Endothelial cell of umbilical vein (primary cell): ENCODE data around the gene LAMTOR5. TPM values are rescaled to one million over a fixed set of nuclear protein-coding genes. Genes with fewer than 3 reads are reported as not detected.

Experiments used
- BruUV-seq: library from RNA; stranded (reverse); fragments of 400-500 nt; replicated peaks from 2 replicates; lab custom pipeline; 2021; lab: Mats Ljungman, UMichigan
- CTCF ChIA-PET: fragments of 300-600, 350-600 bp; sonication (Branson Sonifier 250); formaldehyde crosslinking; loops from one replicate; lab custom pipeline; 2021; ENCODE audit warnings: antibody characterized with exemption, inconsistent platforms; lab: Charles Lee
- POLR2A ChIA-PET: fragments of 300-600, 350-600 bp; sonication (Branson Sonifier 250); formaldehyde crosslinking; loops from one replicate; lab custom pipeline; 2021; ENCODE audit warnings: antibody characterized with exemption, inconsistent platforms; lab: Charles Lee
- DNase-seq: peaks from one replicate; pipeline ENCODE4 v3.0.0-alpha.2; 2011; ENCODE audit warnings: low read depth, low spot score
- FAIRE-seq: peaks from 2 replicates; lab custom pipeline; 2011; peaks lifted over from hg19 to GRCh38; lab: Jason Lieb, UNC
- H2AFZ ChIP-seq: 2 replicates; pipeline ENCODE4 v1.6.0; 2012; ENCODE audit warnings: low read depth, low read length, control low read depth, inconsistent platforms
- H3K27ac ChIP-seq: 2 replicates; pipeline ENCODE4 v1.5.1; 2011; ENCODE audit warnings: low read depth, mild to moderate bottlenecking, control low read depth, low read length, moderate library complexity; ENCODE audit not compliant: insufficient read depth
- H3K27me3 ChIP-seq, 2 experiments: 2 replicates each; pipeline versions ENCODE4 v1.6.0 to v1.6.1; 2011; ENCODE audit warnings: low read length in 2 of 2, mixed read lengths in 1 of 2; ENCODE audit not compliant: control insufficient read depth in 2 of 2, insufficient read depth in 2 of 2
- H3K36me3 ChIP-seq, 2 experiments: 2 replicates in 1 of 2; 3 replicates in 1 of 2; pipeline ENCODE4 v1.5.1; 2011; ENCODE audit warnings: low read length in 2 of 2, mild to moderate bottlenecking in 1 of 2, moderate library complexity in 1 of 2; ENCODE audit not compliant: control insufficient read depth in 2 of 2, insufficient read depth in 2 of 2; ENCODE audit errors: extremely low read depth in 1 of 2
- H3K4me1 ChIP-seq: 3 replicates; pipeline ENCODE4 v1.5.1; 2011; ENCODE audit warnings: mild to moderate bottlenecking, low read length; ENCODE audit not compliant: control insufficient read depth, insufficient read depth; ENCODE audit errors: extremely low read depth
- H3K4me2 ChIP-seq: 2 replicates; pipeline ENCODE4 v1.6.1; 2011; ENCODE audit warnings: low read length, control low read depth, mixed read lengths; ENCODE audit not compliant: insufficient read depth
- H3K4me3 ChIP-seq, 3 experiments: fragments of 200-600 bp in 1 of 3; sonication (generic), shearing (Covaris generic) in 1 of 3; replicated peaks in 1 of 3; 2 replicates each; pipeline ENCODE4 v1.5.1; 2011 to 2016; ENCODE audit warnings: control low read depth in 3 of 3, low read length in 3 of 3, mild to moderate bottlenecking in 2 of 3, inconsistent platforms in 1 of 3, low read depth in 1 of 3, moderate library complexity in 1 of 3; ENCODE audit not compliant: insufficient read depth in 1 of 3
- H3K79me2 ChIP-seq: 2 replicates; pipeline ENCODE4 v1.6.0; 2012; ENCODE audit warnings: low read length, inconsistent platforms; ENCODE audit not compliant: control insufficient read depth, insufficient read depth
- H3K9ac ChIP-seq: replicated peaks from 2 replicates; pipeline ENCODE3; 2011; ENCODE audit warnings: low read length, control low read depth; ENCODE audit not compliant: insufficient read depth; ENCODE audit errors: extremely low read depth
- H3K9me1 ChIP-seq: replicated peaks from 3 replicates; pipeline ENCODE4 v1.6.0; 2011; ENCODE audit warnings: mild to moderate bottlenecking, low read length; ENCODE audit not compliant: control insufficient read depth, insufficient read depth; ENCODE audit errors: extremely low read depth
- H3K9me3 ChIP-seq: replicated peaks from 2 replicates; pipeline ENCODE4 v1.5.1; 2012; ENCODE audit warnings: low read length, inconsistent platforms; ENCODE audit not compliant: control insufficient read depth, insufficient read depth
- H4K20me1 ChIP-seq: replicated peaks from 2 replicates; pipeline ENCODE3; 2011; ENCODE audit warnings: mild to moderate bottlenecking, low read length; ENCODE audit not compliant: control insufficient read depth, insufficient read depth; ENCODE audit errors: extremely low read depth
- CTCF ChIP-seq, 2 donors: IDR thresholded peaks; 1 replicate in 1 of 2; 2 replicates in 1 of 2; pipeline ENCODE4 v1.5.1; 2011; ENCODE audit warnings: low read length in 2 of 2, mild to moderate bottlenecking in 2 of 2, moderate library complexity in 2 of 2, control low read depth in 1 of 2, inconsistent platforms in 1 of 2, low read depth in 1 of 2; ENCODE audit not compliant: insufficient read depth in 1 of 2; ENCODE audit errors: extremely low read depth in 1 of 2
- EZH2 ChIP-seq: IDR thresholded peaks from 2 replicates; pipeline ENCODE4 v1.6.1; 2012; ENCODE audit warnings: borderline replicate concordance, low read depth, mild to moderate bottlenecking, moderate library complexity, low read length, inconsistent platforms; ENCODE audit not compliant: severe bottlenecking
- FOS ChIP-seq: IDR thresholded peaks from 2 replicates; pipeline ENCODE4 v1.6.1; 2011; ENCODE audit warnings: mild to moderate bottlenecking, low read length, moderate library complexity, borderline replicate concordance; ENCODE audit not compliant: insufficient read depth
- GATA2 ChIP-seq: IDR thresholded peaks from 2 replicates; pipeline ENCODE4 v1.7.0; 2011; ENCODE audit warnings: low read depth, mild to moderate bottlenecking, moderate library complexity, mixed read lengths, low read length; ENCODE audit not compliant: insufficient read length, insufficient read depth
- JUN ChIP-seq: IDR thresholded peaks from 2 replicates; pipeline ENCODE4 v1.6.1; 2011; ENCODE audit warnings: borderline replicate concordance, low read depth; ENCODE audit not compliant: insufficient read length, insufficient read depth
- MAX ChIP-seq: IDR thresholded peaks from 2 replicates; pipeline ENCODE4 v1.6.1; 2011; ENCODE audit not compliant: insufficient read depth, insufficient read length
- MYC ChIP-seq: IDR thresholded peaks from one replicate; pipeline ENCODE4 v1.6.1; 2011; ENCODE audit warnings: mild to moderate bottlenecking, low read depth, low read length
- POLR2A ChIP-seq: IDR thresholded peaks from 2 replicates; pipeline ENCODE4 v1.6.1; 2012; ENCODE audit warnings: low read depth, mild to moderate bottlenecking, control low read depth, low read length
- POLR2AphosphoS5 ChIP-seq: IDR thresholded peaks from 2 replicates; pipeline ENCODE4 v1.6.1; 2012; ENCODE audit warnings: low read depth, mild to moderate bottlenecking, control low read depth, low read length, moderate library complexity; ENCODE audit not compliant: insufficient read depth
- dilution Hi-C: fragments of 300-500 bp; cut with MboI; formaldehyde crosslinking; loops from one replicate; pipeline ENCODE4 v1.15.0; 2019; ENCODE audit warnings: low sequenced_read_pairs; ENCODE audit not compliant: extremely low pct_ligation_motif_present
- intact Hi-C: fragments of 100-400 bp; cut with micrococcal nuclease; formaldehyde crosslinking; loops from one replicate; pipeline ENCODE4 v1.10.0; 2022
- polyA plus RNA-seq, 4 experiments: library from polyadenylated mRNA; depleted of rRNA in 3 of 4; stranded (reverse) in 3 of 4; unstranded in 1 of 4; fragments of >200 nt; gene quantifications; 2 replicates each; pipeline versions ENCODE4 v1.2.1 to v1.2.3, GENCODE V29; 2011 to 2012; ENCODE audit warnings: missing spikeins in 1 of 4
- total RNA-seq: library from RNA; stranded (reverse); gene quantifications from 2 replicates; pipeline ENCODE4 v1.2.3, GENCODE V29; 2021

LAMTOR5 gene
- total and polyA plus RNA-seq, 2 donors (not counting 3 experiments of a cell fraction or from before 2014, with no cell fraction given): 150 to 503 TPM

GRCh38 chr1:110436635-110437034 lies 29.1 kb upstream of the LAMTOR5 start:
- dilution Hi-C loops: no loop called here
- CTCF ChIA-PET: interaction anchor here (1.1 to 3.1 kb wide), 5 partner anchors 18 to 59 kb away, joined by 3 to 16 read pairs (median 4); no protein-coding TSS in a partner anchor

More at GRCh38 chr1:110436635-110437034, 29.1 kb upstream of the LAMTOR5 start:
- POLR2A ChIA-PET: no interaction called here
- H2AFZ ChIP-seq: no peak overlapping the region
- no peaks in the 10 kb centered on the region for H3K36me3 ChIP-seq
- intact Hi-C loops: no loop called here
- no peak overlapping the region for H3K4me3 ChIP-seq
- BruUV-seq: no TSS peak
- H3K79me2 ChIP-seq: no peaks in the 10 kb centered on the region
- no peaks in the 10 kb centered on the region for H3K9me1 ChIP-seq
- no peaks in the 10 kb centered on the region for H3K9me3 ChIP-seq
- TF ChIP-seq GATA2: no peak
- TF ChIP-seq MYC: no peak
- no peak for TF ChIP-seq POLR2AphosphoS5
- TF ChIP-seq CTCF (IDR thresholded peaks at IDR 0.05; ENCODE audit: extremely low read depth in 1 of 2, insufficient read depth in 1 of 2, low read depth in 1 of 2, low read length in 2 of 2): no peak
- TF ChIP-seq POLR2A: no peak
- no peak for TF ChIP-seq FOS
- no peak for TF ChIP-seq EZH2
- no peak for TF ChIP-seq JUN
- TF ChIP-seq MAX: no peak
- no peaks in the 10 kb centered on the region for H3K4me1 ChIP-seq
- H3K4me2 ChIP-seq: no peak overlapping the region
- FAIRE-seq (no peak), DNase-seq (no peak)
- no peak overlapping the region for H3K9ac ChIP-seq
- H3K27me3 ChIP-seq: peaks cover 9 to 10% of the 10 kb centered on the region in 2 experiments
- H4K20me1 ChIP-seq: no peaks in the 10 kb centered on the region
- no peak overlapping the region for H3K27ac ChIP-seq
